Fibroblast of lung (primary cell): ENCODE measurements around the gene FSHR. TPM values are rescaled to one million over a fixed set of nuclear protein-coding genes. Genes with fewer than 3 reads are reported as not detected.

ENCODE experiments used
- DNase-seq, 2 donors: peaks; one replicate each; pipeline versions ENCODE4 v3.0.0 to v3.0.0-alpha.2; 2010; ENCODE audit warnings: low read depth in 2 of 2
- H2AFZ ChIP-seq: 2 replicates; pipeline ENCODE4 v1.5.1; 2012; ENCODE audit warnings: low read length, control low read depth, inconsistent platforms
- H3K27ac ChIP-seq: 2 replicates; pipeline ENCODE4 v1.5.1; 2011; ENCODE audit warnings: low read length, control low read depth; ENCODE audit not compliant: insufficient read depth
- H3K27me3 ChIP-seq: 2 replicates; pipeline ENCODE4 v1.5.1; 2011; ENCODE audit warnings: mild to moderate bottlenecking, low read length; ENCODE audit not compliant: control insufficient read depth, insufficient read depth
- H3K36me3 ChIP-seq: 2 replicates; pipeline ENCODE4 v1.5.1; 2011; ENCODE audit warnings: low read length; ENCODE audit not compliant: control insufficient read depth, insufficient read depth
- H3K4me1 ChIP-seq: 2 replicates; pipeline ENCODE4 v1.5.1; 2011; ENCODE audit warnings: low read length; ENCODE audit not compliant: control insufficient read depth, insufficient read depth; ENCODE audit errors: extremely low read depth
- H3K4me2 ChIP-seq: 2 replicates; pipeline ENCODE4 v1.5.1; 2011; ENCODE audit warnings: low read length, control low read depth; ENCODE audit not compliant: insufficient read depth; ENCODE audit errors: extremely low read depth
- H3K4me3 ChIP-seq, 4 experiments: fragments of 200-600 bp in 1 of 4; sonication (generic) in 1 of 4; replicated peaks in 1 of 4; 2 replicates each; pipeline ENCODE4 v1.5.1; 2011 to 2016; ENCODE audit warnings: low read length in 4 of 4, low read depth in 3 of 4, mild to moderate bottlenecking in 3 of 4, control low read depth in 2 of 4, inconsistent platforms in 1 of 4, mixed read lengths in 1 of 4; ENCODE audit not compliant: insufficient read depth in 1 of 4; ENCODE audit errors: control extremely low read depth in 1 of 4
- H3K79me2 ChIP-seq: 2 replicates; pipeline ENCODE4 v1.5.1; 2012; ENCODE audit warnings: mild to moderate bottlenecking, low read length, inconsistent platforms; ENCODE audit not compliant: control insufficient read depth, insufficient read depth
- H3K9ac ChIP-seq: 2 replicates; pipeline ENCODE4 v1.5.1; 2011; ENCODE audit warnings: mild to moderate bottlenecking, low read length, control low read depth; ENCODE audit not compliant: insufficient read depth
- H3K9me3 ChIP-seq: 2 replicates; pipeline ENCODE4 v1.5.1; 2012; ENCODE audit warnings: low read depth, low read length; ENCODE audit not compliant: control insufficient read depth, insufficient read depth
- H4K20me1 ChIP-seq: 2 replicates; pipeline ENCODE4 v1.5.1; 2011; ENCODE audit warnings: low read length; ENCODE audit not compliant: control insufficient read depth, insufficient read depth; ENCODE audit errors: extremely low read depth
- EZH2 ChIP-seq: IDR thresholded peaks from 2 replicates; pipeline ENCODE4 v1.5.1; 2012; ENCODE audit warnings: low read length, control low read depth, mild to moderate bottlenecking; ENCODE audit errors: missing control alignments
- polyA plus RNA-seq, 2 donors: library from polyadenylated mRNA; depleted of rRNA in 1 of 2; stranded (reverse) in 1 of 2; unstranded in 1 of 2; fragments of >200 nt; gene quantifications; 2 replicates each; pipeline ENCODE4 v1.2.1, GENCODE V29; 2011 to 2012; ENCODE audit warnings: missing spikeins in 1 of 2
- total RNA-seq: library from RNA; depleted of rRNA; stranded (reverse); fragments of >200 nt; gene quantifications from 2 replicates; pipeline ENCODE4 v1.2.1, GENCODE V29; 2014
- TF ChIP-seq, protein P1 (sequence below), 2 donors: IDR thresholded peaks in 1 of 2; conservative IDR thresholded peaks in 1 of 2; 1 replicate in 1 of 2; 2 replicates in 1 of 2; pipeline ENCODE4 v1.5.1; 2011 to 2012; ENCODE audit warnings: low read length in 2 of 2, control low read depth in 1 of 2, inconsistent platforms in 1 of 2, low read depth in 1 of 2, mild to moderate bottlenecking in 1 of 2

Gene FSHR
- total and polyA plus RNA-seq, 2 donors (not counting 1 experiment from before 2014, with no cell fraction given): not detected

GRCh38 chr2:48952614-48953013 is 201.7 kb downstream of the FSHR start:
- H3K27ac ChIP-seq: no peak overlapping the region
- no peaks in the 10 kb centered on the region for H3K9me3 ChIP-seq
- no peaks in the 10 kb centered on the region for H3K4me1 ChIP-seq
- H3K27me3 ChIP-seq: no peaks in the 10 kb centered on the region
- H2AFZ ChIP-seq: no peak overlapping the region
- DNase-seq: no peak
- no peak overlapping the region for H3K4me3 ChIP-seq
- no peaks in the 10 kb centered on the region for H3K79me2 ChIP-seq
- H3K4me2 ChIP-seq: no peak overlapping the region
- no peaks in the 10 kb centered on the region for H4K20me1 ChIP-seq
- no peaks in the 10 kb centered on the region for H3K36me3 ChIP-seq
- no peak overlapping the region for H3K9ac ChIP-seq
- no peak for TF ChIP-seq EZH2
- TF ChIP-seq, protein P1, sequence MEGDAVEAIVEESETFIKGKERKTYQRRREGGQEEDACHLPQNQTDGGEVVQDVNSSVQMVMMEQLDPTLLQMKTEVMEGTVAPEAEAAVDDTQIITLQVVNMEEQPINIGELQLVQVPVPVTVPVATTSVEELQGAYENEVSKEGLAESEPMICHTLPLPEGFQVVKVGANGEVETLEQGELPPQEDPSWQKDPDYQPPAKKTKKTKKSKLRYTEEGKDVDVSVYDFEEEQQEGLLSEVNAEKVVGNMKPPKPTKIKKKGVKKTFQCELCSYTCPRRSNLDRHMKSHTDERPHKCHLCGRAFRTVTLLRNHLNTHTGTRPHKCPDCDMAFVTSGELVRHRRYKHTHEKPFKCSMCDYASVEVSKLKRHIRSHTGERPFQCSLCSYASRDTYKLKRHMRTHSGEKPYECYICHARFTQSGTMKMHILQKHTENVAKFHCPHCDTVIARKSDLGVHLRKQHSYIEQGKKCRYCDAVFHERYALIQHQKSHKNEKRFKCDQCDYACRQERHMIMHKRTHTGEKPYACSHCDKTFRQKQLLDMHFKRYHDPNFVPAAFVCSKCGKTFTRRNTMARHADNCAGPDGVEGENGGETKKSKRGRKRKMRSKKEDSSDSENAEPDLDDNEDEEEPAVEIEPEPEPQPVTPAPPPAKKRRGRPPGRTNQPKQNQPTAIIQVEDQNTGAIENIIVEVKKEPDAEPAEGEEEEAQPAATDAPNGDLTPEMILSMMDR (conservative IDR thresholded peaks at IDR 0.05 in 1 of 2, IDR thresholded peaks at IDR 0.05 in 1 of 2; ENCODE audit: low read depth in 1 of 2, low read length in 2 of 2): no peak

GRCh38 chr2:48952143-48952542 is 202.2 kb downstream of the FSHR start:
- Histone ChIP-seq H4K20me1 (no peaks in the 10 kb centered on the region), H3K27ac (no peak overlapping the region), H2AFZ (no peak overlapping the region), H3K4me1 (no peaks in the 10 kb centered on the region), H3K4me3 (no peak overlapping the region), H3K27me3 (no peaks in the 10 kb centered on the region), H3K9me3 (no peaks in the 10 kb centered on the region), H3K9ac (no peak overlapping the region), H3K4me2 (no peak overlapping the region), H3K36me3 (no peaks in the 10 kb centered on the region), H3K79me2 (no peaks in the 10 kb centered on the region)
- DNase-seq: no peak
- no peak for TF ChIP-seq EZH2
- TF ChIP-seq, protein P1 (conservative IDR thresholded peaks at IDR 0.05 in 1 of 2, IDR thresholded peaks at IDR 0.05 in 1 of 2; ENCODE audit: low read depth in 1 of 2, low read length in 2 of 2): no peak

DNA sequence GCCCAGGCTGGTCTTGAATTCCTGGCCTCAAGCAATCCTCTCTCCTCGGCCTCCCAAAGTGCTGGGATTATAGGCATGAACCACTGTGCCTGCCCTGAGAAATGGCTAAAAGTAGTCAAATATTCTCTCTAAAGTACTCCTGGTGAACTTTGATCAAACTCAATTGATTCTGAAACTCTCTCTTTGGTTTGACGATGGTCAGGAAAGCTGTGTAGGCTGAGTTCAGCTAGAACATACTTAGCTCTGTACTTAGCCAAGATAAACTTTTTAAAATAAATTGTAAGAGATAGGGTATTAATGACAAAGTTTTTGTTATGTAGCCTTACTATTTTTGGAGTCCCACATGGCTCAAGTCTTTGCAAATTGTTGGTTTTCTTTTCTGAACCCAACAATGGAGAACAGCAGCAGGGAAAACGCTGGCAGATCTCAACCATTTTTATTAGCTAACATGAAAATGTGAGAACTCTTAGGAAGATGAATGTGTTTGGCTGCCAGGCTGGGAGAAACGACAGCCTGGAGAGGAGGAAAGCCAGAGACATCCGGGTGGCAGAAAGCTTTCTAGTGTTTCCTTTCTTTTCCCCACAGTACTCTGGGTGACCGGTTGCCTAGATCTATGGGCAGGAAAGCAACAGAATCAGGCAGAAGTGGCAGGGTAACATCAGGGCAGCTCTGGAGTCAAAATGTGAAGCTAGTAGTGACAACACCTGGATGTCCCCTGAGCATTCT is 205.8 kb downstream of the FSHR start:
- Histone ChIP-seq H2AFZ (no peak overlapping the region), H3K79me2 (no peaks in the 10 kb centered on the region), H3K9ac (no peak overlapping the region), H3K27me3 (no peaks in the 10 kb centered on the region), H3K4me2 (no peak overlapping the region), H4K20me1 (no peaks in the 10 kb centered on the region), H3K4me1 (no peaks in the 10 kb centered on the region), H3K9me3 (no peaks in the 10 kb centered on the region), H3K4me3 (no peak overlapping the region), H3K27ac (no peak overlapping the region), H3K36me3 (no peaks in the 10 kb centered on the region)
- TF ChIP-seq, protein P1 (conservative IDR thresholded peaks at IDR 0.05 in 1 of 2, IDR thresholded peaks at IDR 0.05 in 1 of 2; ENCODE audit: low read depth in 1 of 2, low read length in 2 of 2): no peak
- TF ChIP-seq EZH2: no peak
- no peak for DNase-seq
